T-helper 9 cell (primary cell): ENCODE measurements around the gene TCTN2.

Experiments used
- DNase-seq: peaks from one replicate; pipeline ENCODE4 v3.0.0-alpha.2; 2020

Gene TCTN2

DNA sequence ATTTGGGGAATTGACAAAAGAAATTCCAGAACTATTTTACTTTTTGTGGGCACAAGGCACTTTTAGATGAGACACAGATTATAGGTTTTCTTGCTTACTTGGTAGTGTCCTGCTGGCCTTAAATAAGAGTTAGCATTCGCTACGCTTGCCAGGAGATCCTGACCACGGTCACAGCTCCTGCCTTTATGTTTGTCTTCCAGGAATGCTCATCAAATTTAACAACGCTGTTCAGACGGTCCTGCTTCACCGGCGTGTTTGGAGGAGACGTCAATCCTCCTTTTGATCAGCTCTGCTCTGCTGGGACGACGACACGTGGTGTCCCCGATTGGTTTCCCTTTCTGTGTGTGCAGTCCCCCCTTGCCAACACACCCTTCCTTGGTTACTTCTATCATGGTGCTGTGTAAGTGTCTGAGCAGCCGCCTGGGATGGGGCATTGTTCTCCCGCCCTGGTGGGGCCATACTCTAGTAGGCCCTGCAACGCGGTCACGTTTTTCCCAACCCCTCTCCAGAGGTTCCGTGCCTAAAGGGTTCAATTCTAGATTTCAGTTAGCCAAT, 15.8 kb downstream of the TCTN2 start:
- DNase-seq: no peak

DNA sequence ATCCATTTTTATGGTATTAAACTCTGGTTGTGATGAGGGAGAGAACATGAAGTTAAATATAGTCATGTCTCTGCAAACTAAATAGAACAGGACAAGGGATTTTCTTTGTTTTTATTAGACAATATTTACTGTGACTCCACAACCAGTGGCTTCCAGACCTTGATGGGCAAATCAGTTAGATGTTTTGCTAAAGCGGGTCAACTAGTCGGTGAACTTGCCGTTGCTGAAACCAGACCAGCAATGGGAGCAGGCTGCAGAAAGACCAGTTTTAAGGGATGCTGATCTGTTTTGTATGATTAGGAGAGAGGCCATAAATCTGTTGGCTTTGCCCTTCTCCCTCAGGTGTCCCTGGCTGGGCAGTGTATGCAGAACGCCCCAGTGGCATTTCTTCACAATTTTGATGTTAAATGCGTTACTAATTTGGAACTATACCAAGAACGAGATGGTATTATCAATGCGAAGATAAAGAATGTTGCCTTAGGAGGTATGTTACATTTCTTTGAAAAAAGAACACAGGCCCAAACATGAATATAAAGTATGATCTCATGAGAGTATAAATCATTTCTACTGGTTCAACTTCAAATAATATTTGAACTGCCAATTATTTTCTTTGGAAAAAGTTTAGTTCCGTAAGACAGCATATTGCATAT, 19.4 kb downstream of the TCTN2 start:
- no peak for DNase-seq

DNA sequence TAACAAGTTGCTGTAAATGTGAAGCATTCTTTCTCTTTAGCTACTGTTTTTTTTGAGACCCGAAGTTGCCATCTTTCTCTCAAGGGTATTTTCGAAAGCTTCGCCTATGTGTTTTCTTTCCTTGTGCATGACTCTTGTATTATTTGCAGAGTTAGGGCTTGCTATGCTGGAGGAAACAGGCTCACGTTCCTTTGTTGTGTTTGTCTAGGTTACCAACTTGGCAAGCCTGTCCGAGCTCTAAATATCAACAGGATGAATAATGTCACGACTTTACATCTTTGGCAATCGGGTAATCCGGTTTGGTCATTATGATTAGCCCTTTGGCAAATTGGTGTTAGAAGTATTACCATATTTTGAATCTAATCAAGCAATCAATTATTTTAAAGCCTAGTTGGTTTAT, 25.3 kb downstream of the TCTN2 start:
- no peak for DNase-seq

DNA sequence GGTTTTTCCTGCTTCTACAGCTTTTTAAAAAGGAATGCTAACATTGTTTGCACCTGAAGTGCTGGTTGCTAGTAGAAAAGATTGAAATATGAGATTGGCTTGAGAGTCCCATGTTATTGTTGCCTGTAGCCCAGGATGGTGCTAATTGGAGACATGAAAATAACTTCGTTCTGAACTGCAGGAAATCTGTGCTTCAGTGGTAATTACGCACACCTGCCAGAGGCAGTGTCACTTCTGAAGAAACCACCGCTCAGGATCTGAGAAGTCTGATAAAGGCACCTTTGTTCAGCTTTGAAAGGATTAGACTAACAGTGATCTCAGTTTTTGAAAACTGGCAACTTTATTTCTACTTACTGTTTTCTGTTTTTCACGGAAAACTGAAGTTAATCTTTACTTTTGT, 25.7 kb downstream of the TCTN2 start:
- no peak for DNase-seq

DNA sequence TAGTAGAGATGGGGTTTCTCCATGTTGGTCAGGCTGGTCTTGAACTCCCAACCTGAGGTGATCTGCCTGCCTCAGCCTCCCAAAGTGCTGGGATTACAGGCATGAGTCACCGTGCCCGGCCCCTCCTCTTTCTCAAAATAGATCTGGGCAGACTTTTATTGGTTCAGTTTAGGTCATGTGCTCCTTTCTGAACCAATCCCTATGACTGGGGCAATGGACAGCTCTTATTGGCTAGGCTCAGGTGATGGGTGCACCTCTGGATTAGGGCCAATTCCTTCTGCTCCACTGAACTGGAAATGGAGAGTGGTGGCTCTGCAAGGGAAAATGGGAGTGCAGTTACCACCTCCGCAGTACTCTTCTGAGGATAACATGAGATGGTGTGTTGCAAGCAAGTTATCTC, 35.0 kb downstream of the TCTN2 start:
- DNase-seq: no peak

DNA sequence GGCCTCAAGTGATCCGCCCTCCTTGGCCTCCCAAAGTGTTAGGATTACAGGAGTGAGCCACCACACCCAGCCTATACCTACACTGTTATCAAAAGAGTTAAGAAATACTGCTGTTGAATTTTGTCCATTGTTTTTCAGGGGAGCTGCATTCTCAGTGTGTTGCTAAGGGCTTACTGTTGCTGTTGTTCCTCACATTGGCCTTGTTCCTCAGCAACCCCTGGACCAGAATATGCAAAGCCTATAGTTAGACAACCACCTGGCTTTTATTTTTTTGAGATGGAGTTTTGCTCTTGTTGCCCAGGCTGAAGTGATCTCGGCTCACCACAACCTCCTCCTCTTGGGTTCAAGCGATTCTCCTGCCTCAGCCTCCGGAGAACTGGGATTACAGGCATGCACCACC, 36.6 kb downstream of the TCTN2 start:
- DNase-seq: no peak

DNA sequence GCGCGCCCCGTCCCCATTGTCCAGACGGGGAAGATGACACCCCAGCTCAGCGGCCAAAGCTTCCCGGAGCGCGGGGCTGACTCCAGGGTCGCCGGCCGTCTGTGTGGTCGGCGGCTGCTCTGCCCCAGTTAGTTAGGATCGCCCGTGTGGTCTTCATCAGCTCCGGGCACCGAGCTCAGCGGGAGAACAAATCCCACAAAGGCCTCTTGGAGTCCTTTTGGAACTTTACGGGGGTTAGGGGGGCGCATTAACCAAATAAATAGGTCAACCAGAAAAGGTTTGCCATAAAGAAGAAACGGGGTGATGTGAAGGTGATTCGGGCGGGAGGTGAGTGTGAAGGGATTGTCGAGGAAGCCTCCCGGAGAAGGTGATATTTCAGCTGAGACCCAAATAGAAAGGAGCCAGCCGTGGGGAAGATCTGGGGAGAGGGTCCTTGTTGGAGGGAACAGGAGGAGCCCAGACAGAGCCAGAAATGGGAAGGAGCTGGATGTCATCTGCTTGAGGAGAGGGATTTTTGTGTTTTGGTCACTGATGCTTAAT, 41.9 kb downstream of the TCTN2 start:
- no peak for DNase-seq

DNA sequence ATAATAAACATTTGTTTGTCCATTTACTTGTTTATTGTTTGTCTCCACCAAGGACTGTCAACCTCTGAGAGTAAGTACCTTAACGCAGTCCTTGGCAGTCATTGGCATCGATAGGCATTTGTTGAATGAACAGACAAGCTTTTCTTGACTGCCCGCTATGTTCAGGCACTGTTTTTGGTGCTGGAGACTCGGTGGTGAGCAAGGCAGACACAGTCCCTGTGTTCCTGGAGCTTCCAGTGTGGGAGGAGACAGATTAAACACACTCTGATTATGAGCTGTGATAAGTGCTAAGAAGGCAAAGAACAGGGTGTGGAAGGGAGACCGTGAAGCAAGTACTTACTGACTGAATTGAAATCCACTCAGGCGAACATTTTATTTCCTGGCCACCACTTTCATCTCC, 42.5 kb downstream of the TCTN2 start:
- no peak for DNase-seq

DNA sequence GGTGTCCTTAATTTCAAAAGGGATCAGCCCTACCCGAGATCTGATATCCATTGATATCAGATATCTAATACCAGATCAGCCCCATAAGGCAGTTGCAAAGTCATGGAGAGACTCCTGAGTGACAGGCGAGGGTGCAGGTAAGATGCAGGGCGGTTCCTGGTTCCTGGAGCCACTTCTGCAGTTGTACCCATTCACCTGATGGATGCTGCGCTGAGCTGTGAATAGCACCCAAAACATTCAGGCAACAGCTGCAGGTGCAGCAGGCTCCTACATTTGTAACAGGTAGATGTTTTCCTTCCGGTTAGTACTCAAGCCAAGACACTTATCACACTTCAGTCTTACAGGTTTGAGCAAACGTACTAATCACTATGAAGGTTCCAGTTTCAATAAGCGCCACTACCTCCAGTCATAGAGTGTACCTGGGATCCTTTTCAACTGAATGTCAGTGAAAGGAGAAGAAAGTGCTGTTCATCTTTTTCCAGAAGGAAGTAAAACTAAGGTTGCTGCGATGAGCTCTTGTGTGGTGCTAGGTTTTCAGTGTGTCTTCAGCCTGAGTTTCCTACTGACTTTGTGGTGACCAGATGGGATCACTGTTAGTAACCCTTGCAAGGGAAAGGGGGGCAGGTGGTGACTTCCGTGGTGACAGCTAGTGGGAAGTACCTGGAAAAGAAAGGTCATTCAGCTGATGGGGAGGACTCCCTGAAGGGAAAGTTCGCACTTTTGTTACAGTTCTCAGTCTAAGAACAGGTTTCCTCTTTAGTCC, 43.1 kb downstream of the TCTN2 start:
- no peak for DNase-seq

DNA sequence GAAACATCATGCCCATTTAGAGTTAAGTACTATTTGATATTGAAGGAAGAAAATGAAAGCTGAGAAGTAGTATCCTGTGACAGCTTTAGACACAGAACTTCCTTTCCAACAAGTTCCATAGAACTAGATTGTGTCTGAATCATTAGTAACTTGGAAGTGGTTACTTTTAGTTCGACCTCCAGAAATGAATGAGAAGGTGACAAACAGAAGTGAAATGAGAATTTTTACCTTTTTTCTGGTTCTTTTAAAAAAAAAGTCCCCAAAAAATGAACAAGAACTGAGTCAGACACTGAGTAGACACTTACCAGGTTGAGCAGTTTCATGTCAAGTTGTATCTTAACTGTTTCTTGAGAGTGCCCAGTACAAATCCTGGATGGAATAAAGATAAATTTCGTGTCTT, 44.3 kb downstream of the TCTN2 start:
- DNase-seq: no peak

DNA sequence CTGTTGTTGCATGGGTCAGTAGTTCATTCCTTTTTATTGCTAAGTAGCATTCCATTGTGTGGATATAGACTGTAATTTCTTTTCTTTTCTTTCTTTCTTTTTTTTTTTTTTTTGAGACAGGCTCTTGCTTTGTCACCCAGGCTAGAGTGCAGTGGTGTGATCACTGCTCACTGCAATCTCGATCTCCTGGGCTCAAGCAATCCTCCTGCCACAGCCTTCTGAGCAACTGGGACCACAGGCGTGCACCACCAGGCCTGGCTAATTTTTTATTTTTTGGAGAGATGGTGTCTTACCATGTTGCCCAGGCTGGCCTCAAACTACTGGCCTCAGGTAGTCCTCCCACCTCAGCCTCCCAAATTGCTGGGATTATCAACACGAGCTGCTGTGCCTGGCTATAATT, 46.4 kb downstream of the TCTN2 start:
- no peak for DNase-seq

DNA sequence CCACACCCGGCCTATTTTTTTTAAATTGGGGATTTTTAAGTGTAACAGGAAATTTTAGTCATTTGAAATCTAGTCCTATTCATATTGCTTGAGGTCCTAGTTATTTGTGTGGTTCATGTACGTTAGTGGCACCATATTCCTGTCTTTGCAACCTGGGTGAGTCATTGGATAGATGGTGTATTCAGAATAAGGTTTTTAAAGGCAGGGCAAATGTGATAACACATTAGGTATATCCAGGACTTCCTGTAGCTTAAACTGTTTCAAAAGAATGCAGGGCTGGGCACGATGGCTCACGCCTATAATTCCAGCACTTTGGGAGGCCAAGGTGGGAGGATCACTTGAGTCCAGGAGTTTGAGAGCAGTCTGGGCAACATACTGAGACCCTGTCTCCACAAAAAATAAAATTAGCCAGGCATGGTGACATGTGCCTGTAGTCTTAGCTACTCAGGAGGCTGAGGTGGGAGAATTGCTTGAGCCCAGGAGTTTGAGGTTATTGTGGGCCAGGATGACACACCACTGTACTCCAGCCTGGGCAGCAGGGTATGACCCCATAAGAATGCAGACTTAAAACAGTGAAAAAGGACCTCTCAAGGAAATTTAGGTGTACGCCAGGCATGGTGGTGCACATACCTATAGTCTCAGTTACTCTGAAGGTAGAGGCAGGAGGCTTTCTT, 49.4 kb downstream of the TCTN2 start:
- no peak for DNase-seq

DNA sequence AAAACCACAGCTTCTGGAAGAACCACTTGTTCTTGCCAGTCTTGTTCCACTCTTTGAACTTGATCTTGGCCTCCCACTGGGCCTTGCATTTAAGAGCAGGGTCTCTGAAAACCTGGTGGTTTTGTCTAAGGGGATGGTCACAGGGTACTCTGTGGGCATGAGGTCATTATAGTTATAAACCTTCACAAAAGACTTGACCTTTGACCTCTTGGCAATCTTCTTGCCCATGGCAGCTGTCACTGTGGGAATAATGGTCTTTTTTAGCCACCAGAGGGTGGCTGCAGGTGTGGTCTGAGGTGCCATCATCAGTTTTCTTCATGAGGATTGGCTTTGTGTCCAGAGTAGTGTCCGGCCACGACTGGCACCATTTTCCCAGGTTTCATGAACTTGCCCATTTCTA, 50.3 kb downstream of the TCTN2 start:
- no peak for DNase-seq

DNA sequence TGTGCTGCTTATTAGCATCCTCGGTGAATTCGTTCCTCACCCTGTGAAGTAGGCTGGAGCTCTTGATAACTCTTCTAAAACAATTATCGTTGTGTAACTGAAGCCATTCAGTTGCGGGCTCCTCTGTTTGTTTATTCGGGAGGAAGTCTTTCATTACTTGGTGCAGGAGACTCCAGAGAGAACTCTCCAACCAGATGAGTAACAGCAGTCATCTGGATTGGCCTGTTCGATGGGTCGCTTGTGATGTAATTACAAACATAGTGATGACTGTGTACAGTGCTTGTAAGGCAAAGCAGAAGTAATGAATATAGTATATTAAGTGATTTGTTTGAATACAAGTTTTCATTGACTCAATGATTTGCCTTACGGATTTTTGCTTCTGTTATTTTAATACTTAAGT, 52.1 kb downstream of the TCTN2 start:
- no peak for DNase-seq

DNA sequence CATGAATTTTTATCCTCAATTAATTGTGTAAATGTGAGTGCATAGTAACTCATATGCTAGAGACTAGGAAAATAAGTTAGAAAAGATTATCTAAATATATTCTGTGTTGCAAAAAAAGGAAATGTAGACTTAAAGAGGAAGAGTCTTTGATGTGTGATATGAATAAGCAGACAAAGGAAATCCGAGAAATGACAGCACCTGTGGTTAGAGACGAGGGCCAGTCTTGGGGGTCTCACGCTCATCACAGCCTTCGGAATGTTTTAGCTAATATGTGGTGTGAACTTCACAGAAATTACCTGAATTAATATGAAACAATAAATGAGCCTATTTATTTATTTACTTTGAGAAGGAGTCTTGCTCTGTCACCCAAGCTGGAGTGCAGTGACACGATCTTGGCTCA, 52.9 kb downstream of the TCTN2 start:
- DNase-seq: no peak

DNA sequence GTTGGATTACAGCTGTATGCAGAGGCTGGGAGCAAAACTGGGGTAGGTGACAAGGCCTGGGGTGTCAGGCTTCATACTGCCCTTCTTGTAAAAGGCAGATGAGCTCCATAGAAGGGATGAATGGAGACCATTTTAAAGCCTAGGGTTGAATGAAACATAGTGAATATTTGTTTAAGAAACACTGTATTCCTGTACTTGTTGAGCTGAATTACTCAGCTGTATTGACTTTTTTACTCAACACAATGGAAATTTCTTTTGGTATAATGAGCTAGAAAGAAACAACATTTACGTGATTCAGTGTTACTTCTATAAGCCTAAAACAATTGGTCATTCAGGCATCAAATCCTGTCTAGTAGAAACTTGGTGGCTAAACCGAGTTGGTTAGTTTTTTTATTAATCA, 55.3 kb downstream of the TCTN2 start:
- no peak for DNase-seq

DNA sequence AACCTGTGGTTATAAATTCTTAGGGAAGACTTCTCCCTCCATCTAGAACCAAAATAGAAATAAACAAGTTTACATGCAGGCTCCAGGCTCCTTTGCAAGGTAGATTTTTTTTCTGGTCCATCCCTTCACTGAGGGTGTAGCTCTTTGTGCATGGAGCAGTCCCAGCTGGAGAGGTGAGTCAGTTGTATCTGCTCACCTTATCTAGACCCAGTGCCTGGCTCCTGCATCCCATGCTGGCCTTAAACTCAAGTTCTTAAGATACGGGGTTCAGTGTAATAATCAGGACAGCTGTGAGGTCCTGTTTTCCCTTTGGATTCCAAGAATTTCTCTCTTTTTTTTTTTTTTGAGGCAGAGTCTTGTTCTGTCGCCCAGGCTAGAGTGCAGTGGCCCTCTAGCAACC, 56.0 kb downstream of the TCTN2 start:
- no peak for DNase-seq

DNA sequence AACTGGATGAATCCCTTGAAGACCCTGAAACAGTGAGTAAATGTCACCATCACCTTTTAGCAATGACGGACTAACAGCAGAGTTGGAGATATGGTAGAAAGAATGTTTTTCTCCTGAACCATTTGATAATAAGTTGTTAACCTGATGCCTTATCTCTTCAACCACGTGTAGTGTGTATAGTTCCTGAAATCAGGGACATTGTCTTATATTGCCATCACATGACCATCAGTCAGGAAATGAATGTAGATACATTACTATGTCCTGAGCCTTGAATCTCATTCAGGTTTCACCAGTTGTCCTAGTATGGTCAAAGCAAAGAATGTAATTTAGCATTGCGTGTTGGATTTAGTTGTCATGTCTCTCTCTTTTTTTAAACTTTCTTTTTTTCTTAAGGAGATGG, 57.0 kb downstream of the TCTN2 start:
- DNase-seq: no peak

DNA sequence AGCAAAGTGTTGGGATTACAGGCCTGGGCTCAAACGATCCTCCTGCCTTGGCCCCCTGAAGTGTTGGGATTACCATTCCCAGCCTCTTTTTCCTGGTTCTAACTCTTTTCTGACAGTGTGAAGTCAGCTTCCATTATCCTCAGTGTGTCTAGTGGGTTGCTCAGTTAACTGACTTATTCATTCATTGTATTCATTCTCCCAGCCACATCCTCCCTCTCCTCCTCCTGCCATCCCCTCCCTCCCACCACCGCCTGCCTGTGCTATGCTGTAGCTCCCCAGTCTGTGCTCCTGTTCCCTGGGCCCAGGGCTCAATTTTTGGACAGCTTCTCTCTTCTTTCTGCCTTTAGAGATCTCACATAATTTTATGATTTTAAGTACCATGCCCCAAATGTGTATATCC, 60.7 kb downstream of the TCTN2 start:
- DNase-seq: no peak

DNA sequence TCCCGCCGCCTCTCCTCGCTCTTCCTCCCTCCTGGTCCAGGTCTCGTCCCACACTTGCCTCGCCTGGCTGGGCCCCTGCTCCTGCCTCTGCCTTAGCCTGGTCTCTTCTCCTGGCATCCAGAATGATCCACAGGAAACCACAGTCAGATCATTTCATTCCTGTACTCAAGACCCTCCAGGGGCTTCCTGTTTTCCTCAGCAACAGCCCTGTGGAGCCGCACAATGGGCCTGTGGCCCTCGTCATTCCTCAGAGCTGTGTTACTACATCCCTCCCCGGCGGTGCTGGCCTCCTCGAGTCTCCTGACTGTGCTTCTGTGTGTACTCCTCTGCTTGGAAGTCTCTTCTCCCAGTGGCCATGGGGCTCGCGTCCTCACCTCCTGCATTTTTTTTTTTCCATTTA, 61.3 kb downstream of the TCTN2 start:
- DNase-seq: no peak

DNA sequence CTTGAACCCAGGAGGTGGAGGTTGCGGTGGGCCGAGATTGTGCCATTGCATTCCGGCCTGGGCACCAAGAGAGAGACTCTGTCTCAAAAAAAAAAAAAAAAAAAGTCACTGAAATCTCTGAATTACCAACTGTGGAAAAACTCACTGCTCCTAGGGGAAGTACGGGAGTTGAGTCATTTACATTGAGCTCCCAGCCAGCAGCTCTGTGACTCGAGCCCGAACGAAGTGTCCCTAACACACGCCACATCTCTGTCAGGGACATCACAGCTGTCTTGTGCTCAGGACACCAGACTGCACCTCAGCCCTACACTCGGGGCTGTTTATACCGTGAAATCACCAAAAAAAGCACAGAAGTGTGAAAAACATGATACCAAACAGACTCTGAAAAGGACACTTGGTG, 62.3 kb downstream of the TCTN2 start:
- no peak for DNase-seq

DNA sequence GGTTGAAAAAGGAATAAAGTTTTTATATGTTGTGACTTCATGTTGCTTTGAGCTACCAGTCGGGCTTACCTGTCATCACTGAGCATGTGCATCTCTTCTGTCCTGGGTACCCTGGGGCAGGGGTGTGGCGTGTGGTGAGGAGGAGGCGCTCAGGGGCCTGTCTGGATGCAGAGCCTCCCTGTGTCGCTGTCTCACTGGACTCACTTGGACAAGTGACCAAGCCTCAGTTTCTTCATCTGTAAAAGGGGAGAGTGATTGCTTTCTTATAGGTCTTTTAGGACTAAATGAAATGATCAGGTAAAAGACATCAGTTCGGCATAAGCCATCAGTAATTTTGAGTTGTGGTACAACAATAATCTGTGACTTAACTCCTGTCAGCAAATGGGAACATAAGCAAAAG, 63.4 kb downstream of the TCTN2 start:
- DNase-seq: no peak

DNA sequence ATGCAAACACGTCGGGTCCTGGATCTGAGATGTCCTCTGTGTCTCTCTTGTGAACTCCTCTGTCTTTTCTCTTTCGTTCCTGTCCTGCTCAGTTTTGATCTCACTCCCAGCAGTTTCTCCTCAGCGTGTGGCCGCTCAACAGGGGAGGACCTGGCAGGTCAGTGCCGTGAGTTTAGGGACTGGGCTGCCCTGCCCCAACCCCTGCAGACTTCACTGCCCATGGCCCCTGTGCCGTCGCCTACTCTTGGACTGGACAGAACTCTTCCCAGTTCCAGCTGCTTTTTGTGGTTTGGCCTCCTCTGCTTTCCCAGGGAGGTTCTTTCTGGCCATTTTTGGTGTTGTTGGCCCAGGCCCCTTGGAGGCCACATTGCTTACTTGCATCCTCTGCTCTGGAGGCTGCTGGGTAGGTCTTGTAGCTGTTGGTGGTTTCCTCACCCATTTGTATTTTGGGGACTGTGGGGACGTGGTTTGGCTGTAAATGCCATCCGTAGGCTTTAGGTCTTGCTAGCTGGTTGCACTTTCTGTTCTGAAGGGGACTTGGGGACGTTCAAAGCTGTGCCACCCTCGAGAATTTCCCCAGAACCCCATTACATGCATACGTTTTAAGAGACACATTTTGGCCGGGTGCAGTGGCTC, 71.1 kb downstream of the TCTN2 start:
- DNase-seq: no peak
